K562 (cell line): ENCODE data around the gene UBE2V1. TPM values are rescaled to one million over a fixed set of nuclear protein-coding genes. Genes with fewer than 3 reads are reported as not detected.
A peak's percentile ranks its signal among the peaks of the same experiment; 100 is the strongest.
"Not testable (repeated sequence)": the region's sequence is repeated elsewhere in the genome, so short reads cannot be mapped to it uniquely, and the experiment has no call there.

Experiments
- ATAC-seq: fragments of 200-7000 bp; cut with Tn5 transposase; 3 replicates; pipeline ENCODE4 v1.9.1; 2020; ENCODE audit warnings: moderate library complexity
- BruUV-seq: library from RNA; stranded (reverse); fragments of 400-500 nt; replicated peaks from 2 replicates; lab custom pipeline; 2021; lab: Mats Ljungman, UMichigan
- CTCF ChIA-PET: fragments of 300-600 bp; formaldehyde crosslinking; extraction: SDS; loops from one replicate; lab custom pipeline; 2021; ENCODE audit warnings: low intra/inter-chr PET ratio; lab: Yijun Ruan, JAX
- POLR2A ChIA-PET: fragments of 300-600, 350-650 bp; sonication (Branson Sonifier 250); formaldehyde crosslinking; extraction: SDS; loops from one replicate; lab custom pipeline; 2021; ENCODE audit warnings: antibody characterized with exemption, inconsistent platforms; lab: Yijun Ruan, JAX
- DNase-seq, 4 experiments: peaks; one replicate each; pipeline versions ENCODE4 v3.0.0 to v3.0.0-alpha.2; 2011 to 2018; ENCODE audit warnings: low spot score in 3 of 4, mixed read lengths in 3 of 4; ENCODE audit errors: extremely low read depth in 1 of 4
- FAIRE-seq: peaks from 2 replicates; lab custom pipeline; 2011; peaks lifted over from hg19 to GRCh38; lab: Jason Lieb, UNC
- H2AFZ ChIP-seq: 2 replicates; pipeline ENCODE4 v1.6.0; 2011; ENCODE audit warnings: low read depth, low read length, control low read depth, inconsistent platforms
- H3K27ac ChIP-seq: fragments of 200-600 bp; 3 replicates; pipeline ENCODE4 v1.8.0; 2011; ENCODE audit warnings: low read depth, mild to moderate bottlenecking, control low read depth, inconsistent platforms, low read length, moderate library complexity, mixed read lengths; ENCODE audit errors: extremely low read depth
- H3K27me3 ChIP-seq, 2 experiments: fragments of 300-600 bp in 1 of 2; 2 replicates in 1 of 2; 3 replicates in 1 of 2; pipeline versions ENCODE4 v1.6.0 to v1.8.0; 2011; ENCODE audit warnings: inconsistent platforms in 2 of 2, low read length in 2 of 2, mild to moderate bottlenecking in 1 of 2, mixed read lengths in 1 of 2, moderate library complexity in 1 of 2; ENCODE audit not compliant: control insufficient read depth in 2 of 2, insufficient read depth in 2 of 2
- H3K36me3 ChIP-seq: fragments of 300-600 bp; 3 replicates; pipeline ENCODE4 v1.8.0; 2011; ENCODE audit warnings: mild to moderate bottlenecking, low read length, inconsistent platforms; ENCODE audit not compliant: control insufficient read depth, insufficient read depth
- H3K4me1 ChIP-seq, 2 experiments: fragments of 200-600 bp in 1 of 2; replicated peaks in 1 of 2; 2 replicates in 1 of 2; 3 replicates in 1 of 2; pipeline versions ENCODE4 v1.5.1 to v1.8.0; 2011; ENCODE audit warnings: inconsistent platforms in 2 of 2, low read length in 2 of 2, mild to moderate bottlenecking in 1 of 2, mixed read lengths in 1 of 2, moderate library complexity in 1 of 2; ENCODE audit not compliant: control insufficient read depth in 2 of 2, insufficient read depth in 2 of 2
- H3K4me2 ChIP-seq: 2 replicates; pipeline ENCODE4 v1.6.1; 2011; ENCODE audit warnings: low read length, control low read depth, inconsistent platforms, mixed read lengths; ENCODE audit not compliant: insufficient read depth
- H3K4me3 ChIP-seq: fragments of 200-600 bp; sonication (generic), shearing (Covaris generic); 2 replicates; pipeline ENCODE4 v1.5.1; 2016; ENCODE audit warnings: control low read depth, inconsistent platforms
- H3K79me2 ChIP-seq: fragments of 200-600 bp; 3 replicates; pipeline ENCODE4 v1.8.0; 2011; ENCODE audit warnings: low read length, inconsistent platforms; ENCODE audit not compliant: control insufficient read depth, insufficient read depth
- H3K9ac ChIP-seq, 2 experiments: 2 replicates each; pipeline versions ENCODE4 v1.6.0 to v1.6.1; 2011; ENCODE audit warnings: low read depth in 2 of 2, low read length in 2 of 2, control low read depth in 1 of 2, inconsistent platforms in 1 of 2, mild to moderate bottlenecking in 1 of 2, mixed read lengths in 1 of 2; ENCODE audit not compliant: insufficient read depth in 1 of 2
- H3K9me1 ChIP-seq: one replicate; pipeline ENCODE4 v1.6.0; 2011; ENCODE audit warnings: inconsistent platforms, mild to moderate bottlenecking, low read length, moderate library complexity; ENCODE audit not compliant: control insufficient read depth, insufficient read depth
- H3K9me3 ChIP-seq: replicated peaks from 2 replicates; pipeline ENCODE4 v1.5.1; 2011; ENCODE audit warnings: low read depth, low read length, inconsistent platforms; ENCODE audit not compliant: control insufficient read depth, insufficient read depth
- H4K20me1 ChIP-seq: replicated peaks from 2 replicates; pipeline ENCODE4 v1.6.1; 2011; ENCODE audit warnings: low read length, inconsistent platforms, mixed read lengths; ENCODE audit not compliant: control insufficient read depth, insufficient read depth
- FIP1L1 ChIP-seq: fragments of 200-400 bp; formaldehyde crosslinking; IDR thresholded peaks from 2 replicates; pipeline ENCODE4 v1.6.1; 2018; ENCODE audit warnings: mild to moderate bottlenecking, low read depth, low read length; ENCODE audit not compliant: poor library complexity, severe bottlenecking
- POLR2G ChIP-seq: fragments of 200-400 bp; formaldehyde crosslinking; IDR thresholded peaks from 2 replicates; pipeline ENCODE4 v1.6.1; 2017; ENCODE audit warnings: low read depth, mild to moderate bottlenecking, antibody characterized with exemption, low read length, moderate library complexity
- ZNF766 ChIP-seq: fragments of 200-800 bp; sonication (Bioruptor generic); conservative IDR thresholded peaks from 2 replicates; pipeline ENCODE4 v1.6.1; 2016; ENCODE audit warnings: missing genetic modification characterization, missing compliant biosample characterization
- whole genome bisulfite sequencing: fragments of 100-300 bp; shearing (Covaris generic); methylation state at CpG from one replicate; pipeline ENCODE4 v1.1.6; 2016; ENCODE audit warnings: low coverage, mixed read lengths; ENCODE audit not compliant: insufficient coverage; ENCODE audit errors: missing lambda C conversion rate; 5-methylcytosine and 5-hydroxymethylcytosine counted together
- in situ Hi-C: fragments of 300-500 bp; cut with MboI; formaldehyde crosslinking; loops from 4 replicates; pipeline ENCODE4 v1.15.0; 2018; ENCODE audit warnings: inconsistent platforms, mixed read lengths
- intact Hi-C: fragments of 100-400 bp; cut with micrococcal nuclease; formaldehyde crosslinking; loops from 2 replicates; pipeline ENCODE4 v1.14.2; 2022
- polyA plus RNA-seq, 8 experiments: library from polyadenylated mRNA; depleted of rRNA in 4 of 8; stranded (reverse) in 5 of 8; unstranded in 3 of 8; fragments of >200 nt; fragmentation: Nextera tagmentation in 2 of 8; fragmentation: Illumina TruSeq in 1 of 8; extraction: Ambion mirVana in 2 of 8; extraction: Trizol in 1 of 8; gene quantifications; 2 replicates each; pipeline versions ENCODE4 v1.2.1 to v1.2.3, GENCODE V29; 2011 to 2014; ENCODE audit warnings: inconsistent platforms in 1 of 8, missing spikeins in 1 of 8
- total RNA-seq, 7 experiments: library from RNA; depleted of rRNA in 6 of 7; stranded (reverse); fragments of >200 nt in 6 of 7; fragmentation: Illumina TruSeq in 2 of 7; extraction: Trizol in 2 of 7; gene quantifications; 2 replicates each; pipeline versions ENCODE4 v1.2.1 to v1.2.3, GENCODE V29; 2011 to 2021; ENCODE audit warnings: low replicate concordance in 1 of 7
- TF ChIP-seq, protein P1 (sequence below): sonication (generic); formaldehyde crosslinking; IDR thresholded peaks from 2 replicates; pipeline ENCODE4 v1.8.0; 2022; ENCODE audit warnings: mild to moderate bottlenecking, missing genetic modification reagents

Gene UBE2V1
- total and polyA plus RNA-seq, 9 of the 15 experiments (the other 6 are each of a cell fraction or from before 2014, with no cell fraction given), result 93.0 to 357 (median 119) TPM

DNA sequence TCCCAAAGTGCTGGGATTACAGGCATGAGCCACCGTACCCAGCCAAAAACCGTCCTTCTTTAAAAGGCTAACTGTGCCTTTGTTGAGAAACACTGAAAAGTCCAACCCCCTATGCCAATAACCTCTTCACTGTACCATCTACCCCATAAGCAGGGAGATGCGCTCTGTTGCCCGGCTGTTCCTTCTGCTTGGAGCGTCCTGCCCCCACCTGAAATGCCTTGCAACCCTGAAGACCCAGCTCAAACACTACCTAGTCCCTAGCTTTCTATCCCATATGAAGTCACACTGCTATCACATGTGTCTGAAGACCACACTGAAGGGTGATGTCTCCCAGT is 27.8 kb downstream of the UBE2V1 start:
- Histone ChIP-seq H3K9me3 (no peaks in the 10 kb centered on the region), H3K9me1 (no peaks in the 10 kb centered on the region), H4K20me1 (peaks cover 12% of the 10 kb centered on the region), H3K9ac (no peak overlapping the region), H3K4me1 (peaks cover 4 to 20% of the 10 kb centered on the region in 2 experiments), H3K27me3 (no peaks in the 10 kb centered on the region), H3K36me3 (peaks cover 67% of the 10 kb centered on the region; the same call in 2 of the 3 replicates), H3K4me3 (no peak overlapping the region), H3K79me2 (peaks cover 30% of the 10 kb centered on the region), H3K27ac (no peak overlapping the region), H3K4me2 (no peak overlapping the region), H2AFZ (no peak overlapping the region)
- ATAC-seq (no peak), FAIRE-seq (no peak), DNase-seq (no peak)
- POLR2A ChIA-PET, result interaction anchor here (0.6 to 1.7 kb wide), 4 partner anchors 73 to 377 kb away, joined by 3 to 7 read pairs (median 4); partner anchors contain the start of gene SNAI1
- BruUV-seq, result no TSS peak
- no peak for TF ChIP-seq FIP1L1
- TF ChIP-seq, protein P1, sequence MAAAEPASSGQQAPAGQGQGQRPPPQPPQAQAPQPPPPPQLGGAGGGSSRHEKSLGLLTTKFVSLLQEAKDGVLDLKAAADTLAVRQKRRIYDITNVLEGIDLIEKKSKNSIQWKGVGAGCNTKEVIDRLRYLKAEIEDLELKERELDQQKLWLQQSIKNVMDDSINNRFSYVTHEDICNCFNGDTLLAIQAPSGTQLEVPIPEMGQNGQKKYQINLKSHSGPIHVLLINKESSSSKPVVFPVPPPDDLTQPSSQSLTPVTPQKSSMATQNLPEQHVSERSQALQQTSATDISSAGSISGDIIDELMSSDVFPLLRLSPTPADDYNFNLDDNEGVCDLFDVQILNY (CRISPR knock-in tag), result peak; percentile 21; the same call in 1 of the 2 replicates
- in situ Hi-C loops (no loop called here), intact Hi-C loops (loop anchor here (5.0 kb wide), 2 partner anchors 67 to 82 kb away; partner anchors contain the start of gene PEDS1)
- 61% methylated on average over 5 of the region's 5 CpGs for WGBS
- CTCF ChIA-PET, result interaction anchor here (1.1 to 2.4 kb wide), 5 partner anchors 84 to 474 kb away, joined by 3 to 18 read pairs (median 5); no protein-coding TSS in a partner anchor

DNA sequence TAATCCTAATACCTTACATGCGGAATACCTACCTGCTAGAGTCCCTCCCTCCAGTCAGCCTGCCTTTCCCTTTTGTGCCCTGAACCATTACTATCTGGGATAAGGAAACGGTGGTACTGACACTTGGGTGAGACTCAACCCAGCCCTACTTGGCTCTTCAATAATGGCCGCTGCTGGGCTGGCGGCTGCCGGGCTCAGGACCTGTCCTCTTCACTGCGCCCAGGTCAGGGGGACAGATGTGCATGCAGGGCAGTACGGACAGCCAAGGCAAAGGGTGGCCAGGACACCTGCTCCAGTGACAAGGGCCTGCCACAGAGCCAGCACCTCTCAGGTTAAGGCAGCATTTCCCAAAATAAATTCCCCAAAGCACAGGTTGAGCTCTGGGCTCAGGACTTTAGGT is 29.9 kb downstream of the UBE2V1 start:
- no peak for ATAC-seq
- ChIA-PET POLR2A (interaction anchor here (1.3 kb wide), 1 partner anchor 33 kb away, joined by 3 read pairs; no protein-coding TSS in a partner anchor), CTCF (no interaction called here)
- Histone ChIP-seq H3K27me3 (no peaks in the 10 kb centered on the region), H3K79me2 (peaks cover 18% of the 10 kb centered on the region), H3K9me3 (no peaks in the 10 kb centered on the region), H3K4me2 (no peak overlapping the region), H3K36me3 (peaks cover 47% of the 10 kb centered on the region; the same call in 2 of the 3 replicates), H3K4me1 (peaks cover 4 to 20% of the 10 kb centered on the region in 2 experiments), H4K20me1 (peaks cover 12% of the 10 kb centered on the region), H3K9ac (0 out of 4 replicates have a peak overlapping the region, but pooled peaks of 1 of the 2 experiments have one; percentile 27), H2AFZ (no peak overlapping the region), H3K9me1 (no peaks in the 10 kb centered on the region), H3K4me3 (no peak overlapping the region), H3K27ac (no peak overlapping the region)
- no peak for DNase-seq
- 92% methylated on average over 5 of the region's 7 CpGs for WGBS
- no peak for FAIRE-seq
- TF ChIP-seq ZNF766 (CRISPR knock-in tag) (no peak), POLR2G (peak; percentile 43; the same call in 1 of the 2 replicates)
- BruUV-seq, result no TSS peak
- intact Hi-C loops (no loop called here), in situ Hi-C loops (no loop called here)

DNA sequence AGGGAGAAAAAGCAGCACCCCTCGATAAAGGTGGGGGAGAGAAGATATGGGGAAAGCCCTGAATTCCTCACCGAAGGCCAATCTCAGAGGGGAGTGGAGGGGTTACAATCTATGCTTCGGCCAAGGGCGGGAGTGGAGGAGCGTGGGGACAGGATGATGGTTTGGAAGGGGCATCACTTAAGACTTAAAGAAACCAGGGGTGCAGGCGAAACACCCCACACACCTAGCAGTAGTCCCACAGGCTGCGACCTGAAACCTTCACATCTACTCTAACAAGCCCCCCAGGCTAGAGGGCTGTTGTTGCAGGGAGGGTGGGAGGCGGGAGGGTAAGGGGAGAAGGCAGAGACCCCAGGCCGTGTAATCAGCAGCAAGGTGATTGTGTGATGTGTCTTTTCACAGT is 30.9 kb downstream of the UBE2V1 start:
- peaks cover 12% of the 10 kb centered on the region for H3K79me2 ChIP-seq
- POLR2A ChIA-PET, result interaction anchor here (0.6 to 1.3 kb wide), 3 partner anchors 28 to 159 kb away, joined by 3 read pairs; no protein-coding TSS in a partner anchor
- H3K36me3 ChIP-seq, result peaks cover 40% of the 10 kb centered on the region; the same call in 2 of the 3 replicates
- peaks cover 12% of the 10 kb centered on the region for H4K20me1 ChIP-seq
- H3K4me2 ChIP-seq, H3K27me3 ChIP-seq, DNase-seq, CTCF ChIA-PET, H2AFZ ChIP-seq, intact Hi-C loops, H3K4me3 ChIP-seq, H3K9me1 ChIP-seq, H3K9me3 ChIP-seq, FAIRE-seq, BruUV-seq, ATAC-seq, in situ Hi-C loops, H3K27ac ChIP-seq: not testable (repeated sequence)
- peaks cover 4 to 14% of the 10 kb centered on the region in 2 experiments for H3K4me1 ChIP-seq
- peak overlapping the region in 1 of 2 experiments; percentile 5; a peak in 1 of 4 replicates for H3K9ac ChIP-seq
- 78% methylated on average over 6 of the region's 9 CpGs for WGBS
